ENCODE results near the gene COBL.

DNA sequence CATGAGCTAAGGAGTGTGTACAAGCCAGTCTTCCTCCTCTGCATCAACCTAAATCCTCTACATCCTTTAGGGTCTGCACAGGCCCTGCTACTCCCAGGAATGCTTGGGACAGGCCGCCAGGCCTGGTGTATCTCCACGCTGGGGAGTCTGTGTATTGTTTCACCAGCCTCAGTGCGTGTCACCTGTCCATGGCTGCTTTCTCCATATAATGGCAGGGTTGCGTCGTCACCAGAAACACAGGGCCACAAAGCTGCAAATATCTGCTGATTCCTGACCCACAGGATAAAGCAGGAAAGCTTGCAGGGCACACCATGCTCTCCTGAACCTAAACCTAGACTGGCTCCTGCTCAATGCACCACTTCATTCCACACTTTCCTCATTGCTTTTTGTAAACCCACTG, 45.6 kb downstream of the COBL start:
- TF ChIP-seq, protein P1, sequence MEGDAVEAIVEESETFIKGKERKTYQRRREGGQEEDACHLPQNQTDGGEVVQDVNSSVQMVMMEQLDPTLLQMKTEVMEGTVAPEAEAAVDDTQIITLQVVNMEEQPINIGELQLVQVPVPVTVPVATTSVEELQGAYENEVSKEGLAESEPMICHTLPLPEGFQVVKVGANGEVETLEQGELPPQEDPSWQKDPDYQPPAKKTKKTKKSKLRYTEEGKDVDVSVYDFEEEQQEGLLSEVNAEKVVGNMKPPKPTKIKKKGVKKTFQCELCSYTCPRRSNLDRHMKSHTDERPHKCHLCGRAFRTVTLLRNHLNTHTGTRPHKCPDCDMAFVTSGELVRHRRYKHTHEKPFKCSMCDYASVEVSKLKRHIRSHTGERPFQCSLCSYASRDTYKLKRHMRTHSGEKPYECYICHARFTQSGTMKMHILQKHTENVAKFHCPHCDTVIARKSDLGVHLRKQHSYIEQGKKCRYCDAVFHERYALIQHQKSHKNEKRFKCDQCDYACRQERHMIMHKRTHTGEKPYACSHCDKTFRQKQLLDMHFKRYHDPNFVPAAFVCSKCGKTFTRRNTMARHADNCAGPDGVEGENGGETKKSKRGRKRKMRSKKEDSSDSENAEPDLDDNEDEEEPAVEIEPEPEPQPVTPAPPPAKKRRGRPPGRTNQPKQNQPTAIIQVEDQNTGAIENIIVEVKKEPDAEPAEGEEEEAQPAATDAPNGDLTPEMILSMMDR (IDR thresholded peaks at IDR 0.05): no peak
- TF ChIP-seq POLR2AphosphoS5 (IDR thresholded peaks at IDR 0.05): no peak

Data from suprapubic skin (tissue), 3 donors.